Kidney epithelial cell (primary cell): ENCODE data around the gene PROM1. TPM values are rescaled to one million over a fixed set of nuclear protein-coding genes. Genes with fewer than 3 reads are reported as not detected.

Experiments
- DNase-seq: peaks from one replicate; pipeline ENCODE4 v3.0.0-alpha.2; 2010; ENCODE audit warnings: low read depth
- H3K27me3 ChIP-seq: 2 replicates; pipeline ENCODE4 v1.6.0; 2011; ENCODE audit warnings: low read length; ENCODE audit not compliant: control insufficient read depth, insufficient read depth
- H3K36me3 ChIP-seq: 2 replicates; pipeline ENCODE4 v1.5.1; 2011; ENCODE audit warnings: low read length; ENCODE audit not compliant: control insufficient read depth, insufficient read depth
- H3K4me3 ChIP-seq: 2 replicates; pipeline ENCODE4 v1.5.1; 2011; ENCODE audit warnings: low read depth, mild to moderate bottlenecking, control low read depth, low read length
- total RNA-seq: library from RNA; depleted of rRNA; stranded (reverse); fragments of >200 nt; gene quantifications from 2 replicates; pipeline ENCODE4 v1.2.3, GENCODE V29; 2015
- TF ChIP-seq, protein P1 (sequence below): IDR thresholded peaks from 2 replicates; pipeline ENCODE4 v1.5.1; 2011; ENCODE audit warnings: mild to moderate bottlenecking, moderate library complexity, low read length, control low read depth, inconsistent platforms; ENCODE audit not compliant: insufficient read depth, poor library complexity, severe bottlenecking

PROM1 gene
- total RNA-seq, 1 donor from 2014 or later, result 69.0 TPM

GRCh38 chr4:15976456-15977447, 107.1 kb downstream of the PROM1 start:
- DNase-seq, result no peak
- Histone ChIP-seq H3K36me3 (no peaks in the 10 kb centered on the region), H3K27me3 (no peaks in the 10 kb centered on the region), H3K4me3 (no peak overlapping the region)
- TF ChIP-seq, protein P1, sequence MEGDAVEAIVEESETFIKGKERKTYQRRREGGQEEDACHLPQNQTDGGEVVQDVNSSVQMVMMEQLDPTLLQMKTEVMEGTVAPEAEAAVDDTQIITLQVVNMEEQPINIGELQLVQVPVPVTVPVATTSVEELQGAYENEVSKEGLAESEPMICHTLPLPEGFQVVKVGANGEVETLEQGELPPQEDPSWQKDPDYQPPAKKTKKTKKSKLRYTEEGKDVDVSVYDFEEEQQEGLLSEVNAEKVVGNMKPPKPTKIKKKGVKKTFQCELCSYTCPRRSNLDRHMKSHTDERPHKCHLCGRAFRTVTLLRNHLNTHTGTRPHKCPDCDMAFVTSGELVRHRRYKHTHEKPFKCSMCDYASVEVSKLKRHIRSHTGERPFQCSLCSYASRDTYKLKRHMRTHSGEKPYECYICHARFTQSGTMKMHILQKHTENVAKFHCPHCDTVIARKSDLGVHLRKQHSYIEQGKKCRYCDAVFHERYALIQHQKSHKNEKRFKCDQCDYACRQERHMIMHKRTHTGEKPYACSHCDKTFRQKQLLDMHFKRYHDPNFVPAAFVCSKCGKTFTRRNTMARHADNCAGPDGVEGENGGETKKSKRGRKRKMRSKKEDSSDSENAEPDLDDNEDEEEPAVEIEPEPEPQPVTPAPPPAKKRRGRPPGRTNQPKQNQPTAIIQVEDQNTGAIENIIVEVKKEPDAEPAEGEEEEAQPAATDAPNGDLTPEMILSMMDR, result no peak

DNA sequence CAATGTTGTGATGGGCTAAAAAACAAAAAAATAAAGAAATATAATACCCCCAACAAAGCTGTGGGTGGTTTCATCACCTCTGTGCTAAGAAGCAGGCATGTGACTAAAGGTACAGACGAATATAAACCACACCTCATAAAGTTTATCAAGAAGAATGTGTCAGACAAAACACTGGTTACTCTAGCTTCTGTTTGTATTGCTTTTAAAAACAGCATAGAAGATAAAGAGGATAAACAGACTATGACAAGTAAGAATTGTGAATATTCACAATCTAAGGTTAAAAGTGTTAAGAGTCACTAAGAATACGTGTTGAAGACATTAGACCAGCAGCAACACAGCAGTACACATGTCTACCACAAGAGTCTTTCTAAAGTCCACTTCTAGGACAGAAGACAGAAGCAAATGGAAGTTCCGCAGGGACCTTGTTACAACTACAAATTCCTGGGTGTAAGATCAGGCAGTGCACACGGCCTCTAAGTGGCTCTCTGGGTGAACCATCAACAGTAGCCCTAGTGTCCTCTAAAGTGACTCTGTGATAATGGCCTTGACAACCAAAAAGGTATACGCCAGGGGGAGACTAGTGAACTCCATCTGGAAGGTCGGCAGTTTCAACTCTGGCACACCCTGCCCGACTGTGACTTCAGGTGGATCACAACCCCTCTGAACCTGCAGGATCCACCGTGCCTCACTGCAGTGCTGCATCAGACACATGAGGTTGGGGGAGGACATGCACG, 112.6 kb downstream of the PROM1 start:
- TF ChIP-seq, protein P1, result no peak

DNA sequence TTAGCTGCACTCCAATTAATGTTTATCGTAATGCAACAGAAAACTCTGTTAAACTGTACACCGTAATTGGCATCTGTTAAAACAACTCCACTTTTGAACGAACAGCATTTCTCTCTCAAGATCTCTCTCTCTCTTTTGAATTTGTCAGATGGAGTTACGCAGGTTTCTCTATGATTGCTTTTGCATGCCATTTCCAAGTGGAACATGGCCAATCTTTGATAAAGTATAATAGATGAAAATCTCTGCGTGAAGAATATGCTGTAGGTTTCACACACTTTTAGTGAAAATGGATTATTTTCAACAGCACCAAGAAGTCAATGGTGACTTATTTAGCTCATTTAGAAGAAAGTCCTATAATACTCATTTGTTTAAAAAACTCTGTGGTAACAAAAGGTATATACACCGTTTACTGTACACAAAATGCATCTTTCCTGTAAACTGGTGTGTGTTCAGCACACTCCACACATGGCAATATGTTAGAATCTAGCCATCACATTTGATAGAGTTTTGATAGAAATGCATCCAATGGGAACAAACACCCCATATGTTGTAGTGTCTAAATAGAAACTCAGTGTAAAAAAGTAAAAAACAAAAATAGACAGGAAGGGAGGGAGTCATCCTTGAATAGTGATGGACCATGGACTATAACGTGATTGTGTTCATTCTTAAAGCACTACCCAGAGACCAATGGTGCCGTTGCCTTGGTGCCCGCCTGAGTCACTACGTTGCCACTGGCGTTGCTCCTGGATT, 115.1 kb downstream of the PROM1 start:
- TF ChIP-seq, protein P1, result no peak
- DNase-seq, result no peak
- H3K4me3 ChIP-seq, result no peak overlapping the region
- H3K27me3 ChIP-seq, result no peaks in the 10 kb centered on the region
- H3K36me3 ChIP-seq, result peaks cover 2% of the 10 kb centered on the region

More for the DNA sequence above, 112.6 kb downstream of the PROM1 start:
- Histone ChIP-seq H3K4me3 (no peak overlapping the region), H3K36me3 (peaks cover 2% of the 10 kb centered on the region), H3K27me3 (no peaks in the 10 kb centered on the region)
- no peak for DNase-seq

GRCh38 chr4:15965325-15965724, 118.5 kb downstream of the PROM1 start:
- DNase-seq, result no peak
- H3K36me3 ChIP-seq, result peaks cover 2% of the 10 kb centered on the region
- H3K4me3 ChIP-seq, result no peak overlapping the region
- no peaks in the 10 kb centered on the region for H3K27me3 ChIP-seq
- TF ChIP-seq, protein P1, result no peak

DNA sequence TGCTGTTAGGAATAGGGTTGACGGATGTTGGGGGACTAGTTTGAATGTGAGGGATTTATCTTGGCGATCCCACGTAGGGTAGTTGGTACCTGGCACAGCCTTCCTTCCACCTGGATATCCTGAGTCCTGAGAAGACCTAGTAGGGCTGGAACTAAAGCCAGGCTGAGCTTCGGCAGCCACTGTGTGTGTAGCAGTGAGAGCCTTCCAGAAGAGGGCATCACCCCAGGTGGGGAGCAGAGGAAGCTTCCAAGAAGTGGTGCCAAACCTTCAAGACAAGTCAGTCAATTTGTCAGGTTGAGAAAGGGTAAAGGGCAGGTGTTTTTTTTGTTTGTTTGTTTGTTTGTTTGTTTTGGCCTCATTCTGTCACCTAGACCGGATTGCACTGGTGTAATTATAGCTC, 119.7 kb downstream of the PROM1 start:
- H3K36me3 ChIP-seq, result peaks cover 2% of the 10 kb centered on the region
- TF ChIP-seq, protein P1, result peak; percentile 21
- no peak overlapping the region for H3K4me3 ChIP-seq
- no peak for DNase-seq
- H3K27me3 ChIP-seq, result no peaks in the 10 kb centered on the region
